GM12878 (cell line): ENCODE results near the gene ORM2. TPM values are rescaled to one million over a fixed set of nuclear protein-coding genes. Genes with fewer than 3 reads are reported as not detected.

Experiments used
- ATAC-seq: fragments of 200-7000 bp; cut with Tn5 transposase; 3 replicates; pipeline ENCODE4 v1.9.1; 2020; ENCODE audit warnings: mild to moderate bottlenecking, moderate library complexity
- BruUV-seq: library from RNA; stranded (reverse); fragments of 400-500 nt; replicated peaks from 2 replicates; lab custom pipeline; 2021; lab: Mats Ljungman, UMichigan
- CTCF ChIA-PET: fragments of 300-600 bp; sonication (Branson Sonifier 250); formaldehyde crosslinking; extraction: SDS; loops from one replicate; lab custom pipeline; 2021; ENCODE audit warnings: inconsistent platforms; lab: Yijun Ruan, JAX
- POLR2A ChIA-PET: fragments of 350-600 bp; formaldehyde crosslinking; extraction: SDS; loops from one replicate; lab custom pipeline; 2021; ENCODE audit warnings: inconsistent platforms; lab: Charles Lee
- RAD21 ChIA-PET: fragments of 300-600 bp; sonication (Branson Sonifier 250); formaldehyde crosslinking; loops from one replicate; lab custom pipeline; 2023; ENCODE audit warnings: antibody characterized with exemption; ENCODE audit not compliant: unreplicated experiment; lab: Charles Lee
- SMC1A ChIA-PET: fragments of 300-600 bp; sonication (Branson Sonifier 250); formaldehyde crosslinking; loops from one replicate; lab custom pipeline; 2023; ENCODE audit not compliant: unreplicated experiment, uncharacterized antibody; lab: Charles Lee
- DNase-seq: peaks from one replicate; pipeline ENCODE4 v3.0.0-alpha.2; 2011; ENCODE audit warnings: low read depth, low spot score
- FAIRE-seq: peaks from 3 replicates; lab custom pipeline; 2011; peaks lifted over from hg19 to GRCh38; lab: Jason Lieb, UNC
- H2AFZ ChIP-seq: 2 replicates; pipeline ENCODE4 v1.6.0; 2011; ENCODE audit warnings: low read depth, low read length, control low read depth; ENCODE audit not compliant: control insufficient read depth
- H3K27ac ChIP-seq: 2 replicates; pipeline ENCODE4 v1.5.1; 2011; ENCODE audit warnings: control low read depth; ENCODE audit not compliant: control insufficient read depth, insufficient read depth
- H3K27me3 ChIP-seq, 2 experiments: replicated peaks in 1 of 2; 2 replicates each; pipeline versions ENCODE4 v1.6.0 to v1.6.1; 2011; ENCODE audit warnings: low read length in 1 of 2; ENCODE audit not compliant: control insufficient read depth in 2 of 2, insufficient read depth in 2 of 2
- H3K36me3 ChIP-seq, 2 experiments: 2 replicates each; pipeline ENCODE4 v1.5.1; 2011; ENCODE audit warnings: low read length in 1 of 2; ENCODE audit not compliant: control insufficient read depth in 2 of 2, insufficient read depth in 2 of 2
- H3K4me1 ChIP-seq: 2 replicates; pipeline ENCODE4 v1.6.1; 2011; ENCODE audit warnings: mild to moderate bottlenecking, low read length, moderate library complexity, mixed read lengths; ENCODE audit not compliant: control insufficient read depth, insufficient read depth
- H3K4me2 ChIP-seq: 2 replicates; pipeline ENCODE4 v1.6.0; 2011; ENCODE audit warnings: control low read depth; ENCODE audit not compliant: control insufficient read depth, insufficient read depth
- H3K4me3 ChIP-seq: fragments of 200-600 bp; sonication (generic); 2 replicates; pipeline ENCODE4 v1.5.1; 2016
- H3K79me2 ChIP-seq: 2 replicates; pipeline ENCODE4 v1.6.0; 2011; ENCODE audit warnings: low read length; ENCODE audit not compliant: control insufficient read depth, insufficient read depth
- H3K9ac ChIP-seq: 2 replicates; pipeline ENCODE4 v1.8.0; 2011; ENCODE audit warnings: low read length, control low read depth, mixed read lengths; ENCODE audit not compliant: control insufficient read depth, insufficient read depth
- H3K9me3 ChIP-seq: replicated peaks from 3 replicates; pipeline ENCODE4 v1.5.1; 2011; ENCODE audit warnings: mild to moderate bottlenecking, low read length; ENCODE audit not compliant: control insufficient read depth, insufficient read depth
- H4K20me1 ChIP-seq: 2 replicates; pipeline ENCODE4 v1.6.0; 2011; ENCODE audit not compliant: control insufficient read depth, insufficient read depth
- CBX3 ChIP-seq: fragments of 200-600 bp; sonication (generic); IDR thresholded peaks from 2 replicates; pipeline ENCODE4 v1.6.1; 2016; ENCODE audit warnings: low read depth, borderline replicate concordance
- GABPA ChIP-seq: IDR thresholded peaks from 2 replicates; pipeline ENCODE4 v1.6.1; 2014; ENCODE audit warnings: antibody characterized with exemption, low read depth, mild to moderate bottlenecking, inconsistent platforms
- KAT2A ChIP-seq: conservative IDR thresholded peaks from 2 replicates; pipeline ENCODE4 v1.6.1; 2011; ENCODE audit warnings: low read depth, low read length; ENCODE audit not compliant: control insufficient read depth
- MYB ChIP-seq: fragments of 150-350 bp; IDR thresholded peaks from 2 replicates; pipeline ENCODE4 v1.6.1; 2014; ENCODE audit warnings: mild to moderate bottlenecking, low read depth, low read length, borderline replicate concordance
- NFYB ChIP-seq: IDR thresholded peaks from 2 replicates; pipeline ENCODE4 v1.6.1; 2011; ENCODE audit warnings: low read depth, mild to moderate bottlenecking, low read length, improper control_type of control experiment, moderate library complexity; ENCODE audit not compliant: insufficient read depth
- RCOR1 ChIP-seq: conservative IDR thresholded peaks from 2 replicates; pipeline ENCODE4 v1.6.1; 2012; ENCODE audit warnings: low read depth, low read length, improper control_type of control experiment
- WGBS: methylation state at CpG from one replicate; pipeline ENCODE4 v1.1.6; 2016; ENCODE audit warnings: low lambda C conversion rate; ENCODE audit not compliant: insufficient replicate concordance, insufficient coverage; ENCODE audit errors: missing lambda C conversion rate; 5-methylcytosine and 5-hydroxymethylcytosine counted together
- in situ Hi-C: fragments of 300-500 bp; cut with MboI; formaldehyde crosslinking; loops from 9 replicates; pipeline ENCODE4 v1.14.3; 2018; ENCODE audit warnings: mixed read lengths
- intact Hi-C: fragments of 100-400 bp; cut with micrococcal nuclease; formaldehyde crosslinking; loops from one replicate; pipeline ENCODE4 v1.14.2; 2022; ENCODE audit not compliant: unreplicated experiment
- polyA plus RNA-seq, 11 experiments: library from polyadenylated mRNA; depleted of rRNA in 4 of 11; unstranded in 6 of 11; stranded (reverse) in 5 of 11; fragments of >200 nt; fragmentation: Nextera tagmentation in 4 of 11; fragmentation: Illumina TruSeq in 1 of 11; extraction: Ambion mirVana in 4 of 11; extraction: Trizol in 1 of 11; gene quantifications; 1 replicate in 1 of 11; 2 replicates in 10 of 11; pipeline versions ENCODE4 v1.2.1 to v1.2.3, GENCODE V29; 2011 to 2016; ENCODE audit warnings: inconsistent platforms in 2 of 11, missing spikeins in 2 of 11, low read depth in 1 of 11
- total RNA-seq, 4 experiments: library from RNA; depleted of rRNA in 3 of 4; stranded (reverse); fragments of >200 nt in 3 of 4; fragmentation: Illumina TruSeq in 1 of 4; extraction: Trizol in 1 of 4; gene quantifications; 2 replicates each; pipeline versions ENCODE4 v1.2.1 to v1.2.3, GENCODE V29; 2013 to 2021
- TF ChIP-seq, protein P1 (sequence below): fragments of 450-650 bp; formaldehyde crosslinking; IDR thresholded peaks from 2 replicates; pipeline ENCODE4 v1.4.0; 2020; ENCODE audit warnings: mild to moderate bottlenecking, moderate library complexity
- TF ChIP-seq, protein P2 (sequence below): fragments of 450-650 bp; formaldehyde crosslinking; IDR thresholded peaks from 2 replicates; pipeline ENCODE4 v1.4.0; 2022; ENCODE audit warnings: mild to moderate bottlenecking, moderate library complexity
- TF ChIP-seq, protein P3 (sequence below): IDR thresholded peaks from 2 replicates; pipeline ENCODE4 v1.6.1; 2012; ENCODE audit warnings: mild to moderate bottlenecking, low read depth, low read length

Gene ORM2
- total and polyA plus RNA-seq, 10 of the 15 experiments (the other 5 are each of a cell fraction or from before 2014, with no cell fraction given), result 0.64 TPM; not detected in 9

DNA sequence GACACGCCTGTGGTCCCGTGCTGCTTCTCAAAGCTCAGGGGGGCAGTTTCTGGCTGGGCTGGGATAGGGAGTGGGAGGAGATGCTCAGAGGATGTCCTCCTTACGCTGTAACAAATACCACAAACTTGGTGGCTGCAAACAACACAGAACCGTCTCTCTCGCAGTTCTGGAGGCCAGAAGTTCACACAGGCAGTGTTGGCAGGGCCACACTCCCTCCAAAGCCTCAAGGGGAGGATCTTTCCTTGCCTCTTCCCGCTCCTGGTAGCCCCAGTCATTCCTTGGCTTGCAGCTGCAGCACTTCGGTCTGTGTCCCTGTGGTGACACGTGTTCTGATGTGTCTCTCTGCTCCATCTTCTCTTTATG, 17.2 kb upstream of the ORM2 start (continued):
- TF ChIP-seq GABPA (no peak), KAT2A (no peak)
- TF ChIP-seq, protein P1, sequence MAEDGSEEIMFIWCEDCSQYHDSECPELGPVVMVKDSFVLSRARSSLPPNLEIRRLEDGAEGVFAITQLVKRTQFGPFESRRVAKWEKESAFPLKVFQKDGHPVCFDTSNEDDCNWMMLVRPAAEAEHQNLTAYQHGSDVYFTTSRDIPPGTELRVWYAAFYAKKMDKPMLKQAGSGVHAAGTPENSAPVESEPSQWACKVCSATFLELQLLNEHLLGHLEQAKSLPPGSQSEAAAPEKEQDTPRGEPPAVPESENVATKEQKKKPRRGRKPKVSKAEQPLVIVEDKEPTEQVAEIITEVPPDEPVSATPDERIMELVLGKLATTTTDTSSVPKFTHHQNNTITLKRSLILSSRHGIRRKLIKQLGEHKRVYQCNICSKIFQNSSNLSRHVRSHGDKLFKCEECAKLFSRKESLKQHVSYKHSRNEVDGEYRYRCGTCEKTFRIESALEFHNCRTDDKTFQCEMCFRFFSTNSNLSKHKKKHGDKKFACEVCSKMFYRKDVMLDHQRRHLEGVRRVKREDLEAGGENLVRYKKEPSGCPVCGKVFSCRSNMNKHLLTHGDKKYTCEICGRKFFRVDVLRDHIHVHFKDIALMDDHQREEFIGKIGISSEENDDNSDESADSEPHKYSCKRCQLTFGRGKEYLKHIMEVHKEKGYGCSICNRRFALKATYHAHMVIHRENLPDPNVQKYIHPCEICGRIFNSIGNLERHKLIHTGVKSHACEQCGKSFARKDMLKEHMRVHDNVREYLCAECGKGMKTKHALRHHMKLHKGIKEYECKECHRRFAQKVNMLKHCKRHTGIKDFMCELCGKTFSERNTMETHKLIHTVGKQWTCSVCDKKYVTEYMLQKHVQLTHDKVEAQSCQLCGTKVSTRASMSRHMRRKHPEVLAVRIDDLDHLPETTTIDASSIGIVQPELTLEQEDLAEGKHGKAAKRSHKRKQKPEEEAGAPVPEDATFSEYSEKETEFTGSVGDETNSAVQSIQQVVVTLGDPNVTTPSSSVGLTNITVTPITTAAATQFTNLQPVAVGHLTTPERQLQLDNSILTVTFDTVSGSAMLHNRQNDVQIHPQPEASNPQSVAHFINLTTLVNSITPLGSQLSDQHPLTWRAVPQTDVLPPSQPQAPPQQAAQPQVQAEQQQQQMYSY (CRISPR knock-in tag), result no peak

DNA sequence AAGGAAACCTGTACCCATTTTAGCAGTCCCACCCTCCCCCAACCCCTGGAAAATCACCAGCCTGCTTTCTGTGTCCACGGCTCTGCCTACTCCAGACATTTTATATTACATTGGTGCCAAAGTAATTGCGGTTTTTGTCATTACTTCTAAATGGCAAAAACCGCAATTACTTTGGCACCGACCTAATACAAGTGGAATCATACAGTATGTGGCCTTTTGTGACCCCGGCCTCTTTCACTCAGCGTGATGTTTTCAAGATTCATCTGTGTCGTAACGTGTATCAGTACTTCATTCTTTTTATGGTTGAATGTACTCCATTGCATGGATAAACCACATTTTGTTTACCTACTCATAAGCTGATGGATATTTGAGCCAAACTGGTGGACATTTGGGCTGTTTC, 16.5 kb upstream of the ORM2 start:
- intact Hi-C loops, result no loop called here
- TF ChIP-seq, protein P2, sequence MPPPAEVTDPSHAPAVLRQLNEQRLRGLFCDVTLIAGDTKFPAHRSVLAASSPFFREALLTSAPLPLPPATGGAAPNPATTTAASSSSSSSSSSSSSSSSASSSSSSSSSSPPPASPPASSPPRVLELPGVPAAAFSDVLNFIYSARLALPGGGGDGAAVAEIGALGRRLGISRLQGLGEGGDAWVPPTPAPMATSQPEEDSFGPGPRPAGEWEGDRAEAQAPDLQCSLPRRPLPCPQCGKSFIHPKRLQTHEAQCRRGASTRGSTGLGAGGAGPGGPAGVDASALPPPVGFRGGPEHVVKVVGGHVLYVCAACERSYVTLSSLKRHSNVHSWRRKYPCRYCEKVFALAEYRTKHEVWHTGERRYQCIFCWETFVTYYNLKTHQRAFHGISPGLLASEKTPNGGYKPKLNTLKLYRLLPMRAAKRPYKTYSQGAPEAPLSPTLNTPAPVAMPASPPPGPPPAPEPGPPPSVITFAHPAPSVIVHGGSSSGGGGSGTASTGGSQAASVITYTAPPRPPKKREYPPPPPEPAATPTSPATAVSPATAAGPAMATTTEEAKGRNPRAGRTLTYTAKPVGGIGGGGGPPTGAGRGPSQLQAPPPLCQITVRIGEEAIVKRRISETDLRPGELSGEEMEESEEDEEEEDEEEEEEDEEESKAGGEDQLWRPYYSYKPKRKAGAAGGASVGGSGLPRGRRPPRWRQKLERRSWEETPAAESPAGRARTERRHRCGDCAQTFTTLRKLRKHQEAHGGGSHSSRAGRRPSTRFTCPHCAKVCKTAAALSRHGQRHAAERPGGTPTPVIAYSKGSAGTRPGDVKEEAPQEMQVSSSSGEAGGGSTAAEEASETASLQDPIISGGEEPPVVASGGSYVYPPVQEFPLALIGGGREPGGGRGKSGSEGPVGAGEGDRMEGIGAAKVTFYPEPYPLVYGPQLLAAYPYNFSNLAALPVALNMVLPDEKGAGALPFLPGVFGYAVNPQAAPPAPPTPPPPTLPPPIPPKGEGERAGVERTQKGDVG (CRISPR knock-in tag), result no peak
- TF ChIP-seq NFYB (no peak), CBX3 (no peak), RCOR1 (no peak), MYB (no peak)
- TF ChIP-seq, protein P3, sequence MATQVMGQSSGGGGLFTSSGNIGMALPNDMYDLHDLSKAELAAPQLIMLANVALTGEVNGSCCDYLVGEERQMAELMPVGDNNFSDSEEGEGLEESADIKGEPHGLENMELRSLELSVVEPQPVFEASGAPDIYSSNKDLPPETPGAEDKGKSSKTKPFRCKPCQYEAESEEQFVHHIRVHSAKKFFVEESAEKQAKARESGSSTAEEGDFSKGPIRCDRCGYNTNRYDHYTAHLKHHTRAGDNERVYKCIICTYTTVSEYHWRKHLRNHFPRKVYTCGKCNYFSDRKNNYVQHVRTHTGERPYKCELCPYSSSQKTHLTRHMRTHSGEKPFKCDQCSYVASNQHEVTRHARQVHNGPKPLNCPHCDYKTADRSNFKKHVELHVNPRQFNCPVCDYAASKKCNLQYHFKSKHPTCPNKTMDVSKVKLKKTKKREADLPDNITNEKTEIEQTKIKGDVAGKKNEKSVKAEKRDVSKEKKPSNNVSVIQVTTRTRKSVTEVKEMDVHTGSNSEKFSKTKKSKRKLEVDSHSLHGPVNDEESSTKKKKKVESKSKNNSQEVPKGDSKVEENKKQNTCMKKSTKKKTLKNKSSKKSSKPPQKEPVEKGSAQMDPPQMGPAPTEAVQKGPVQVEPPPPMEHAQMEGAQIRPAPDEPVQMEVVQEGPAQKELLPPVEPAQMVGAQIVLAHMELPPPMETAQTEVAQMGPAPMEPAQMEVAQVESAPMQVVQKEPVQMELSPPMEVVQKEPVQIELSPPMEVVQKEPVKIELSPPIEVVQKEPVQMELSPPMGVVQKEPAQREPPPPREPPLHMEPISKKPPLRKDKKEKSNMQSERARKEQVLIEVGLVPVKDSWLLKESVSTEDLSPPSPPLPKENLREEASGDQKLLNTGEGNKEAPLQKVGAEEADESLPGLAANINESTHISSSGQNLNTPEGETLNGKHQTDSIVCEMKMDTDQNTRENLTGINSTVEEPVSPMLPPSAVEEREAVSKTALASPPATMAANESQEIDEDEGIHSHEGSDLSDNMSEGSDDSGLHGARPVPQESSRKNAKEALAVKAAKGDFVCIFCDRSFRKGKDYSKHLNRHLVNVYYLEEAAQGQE, result no peak

More for the DNA sequence above, 16.5 kb upstream of the ORM2 start:
- Histone ChIP-seq H3K9ac (no peak overlapping the region), H2AFZ (no peak overlapping the region), H3K4me1 (no peaks in the 10 kb centered on the region), H3K79me2 (no peaks in the 10 kb centered on the region), H3K27ac (no peak overlapping the region), H4K20me1 (no peaks in the 10 kb centered on the region), H3K36me3 (no peaks in the 10 kb centered on the region), H3K27me3 (no peaks in the 10 kb centered on the region; a peak in 1 of 4 replicates), H3K9me3 (no peaks in the 10 kb centered on the region), H3K4me3 (no peak overlapping the region), H3K4me2 (no peak overlapping the region)
- 27% methylated on average over 8 of the region's 8 CpGs for WGBS
- FAIRE-seq, result no peak
- ChIA-PET SMC1A (no interaction called here), CTCF (interaction anchor here (0.9 kb wide), 1 partner anchor 92 kb away, joined by 3 read pairs; no protein-coding TSS in a partner anchor), RAD21 (no interaction called here), POLR2A (no interaction called here)
- ATAC-seq, result no peak
- no peak for DNase-seq
- no TSS peak for BruUV-seq
- in situ Hi-C loops, result no loop called here
